ENCODE results near the gene TECTA.

DNA sequence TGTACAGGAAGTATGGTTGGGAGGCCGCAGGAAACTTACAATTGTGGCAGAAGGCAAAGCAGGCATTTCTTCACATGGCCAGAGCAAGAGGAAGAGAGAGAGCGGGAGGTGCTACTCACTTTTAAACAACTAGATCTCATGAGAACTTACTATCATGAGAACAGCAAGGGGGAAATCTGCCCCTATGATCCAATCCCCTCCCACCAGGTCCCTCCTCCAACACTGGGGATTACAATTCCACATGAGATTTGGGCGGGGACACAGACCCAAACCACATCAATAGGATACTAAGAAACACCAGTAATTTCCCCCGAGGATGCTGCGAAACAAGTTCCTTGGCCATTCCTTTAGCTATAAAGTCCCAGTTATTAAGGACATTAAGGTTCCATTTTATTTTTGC, 97.4 kb downstream of the TECTA start:
- TF ChIP-seq CTCF (IDR thresholded peaks at IDR 0.05; ENCODE audit: low read length) (no peak), EZH2 (optimal IDR thresholded peaks at IDR 0.05; ENCODE audit: low read depth, low read length) (no peak)

Data from MM.1S (cell line).